Ectodermal cell (in vitro differentiated cells): ENCODE data around the gene ZBTB46.
"Not testable (repeated sequence)": the region's sequence is repeated elsewhere in the genome, so short reads cannot be mapped to it uniquely, and the experiment has no call there.

Experiments
- H3K27ac ChIP-seq: 2 replicates; pipeline ENCODE4 v1.7.0; 2013; ENCODE audit warnings: mild to moderate bottlenecking, low read depth, low read length; ENCODE audit not compliant: insufficient read depth, poor library complexity, severe bottlenecking
- H3K27me3 ChIP-seq: 2 replicates; pipeline ENCODE4 v1.7.0; 2013; ENCODE audit warnings: mild to moderate bottlenecking, low read length; ENCODE audit not compliant: insufficient read depth, control insufficient read depth, poor library complexity, severe bottlenecking
- H3K36me3 ChIP-seq: one replicate; pipeline ENCODE4 v1.7.0; 2013; ENCODE audit warnings: low read length; ENCODE audit not compliant: control insufficient read depth, insufficient read depth
- H3K4me1 ChIP-seq: one replicate; pipeline ENCODE4 v1.7.0; 2013; ENCODE audit warnings: low read length; ENCODE audit not compliant: control insufficient read depth, insufficient read depth
- H3K4me3 ChIP-seq: 2 replicates; pipeline ENCODE4 v1.7.0; 2013; ENCODE audit warnings: low read depth, low read length, control low read depth; ENCODE audit not compliant: insufficient read depth
- H3K9me3 ChIP-seq: 2 replicates; pipeline ENCODE4 v1.7.0; 2013; ENCODE audit warnings: mild to moderate bottlenecking, low read length, moderate library complexity; ENCODE audit not compliant: control insufficient read depth
- WGBS, 2 experiments: methylation state at CpG; one replicate each; pipeline ENCODE4 v1.1.7; 2013; ENCODE audit warnings: missing lambda C conversion rate in 2 of 2; 5-methylcytosine and 5-hydroxymethylcytosine counted together

Gene ZBTB46

DNA sequence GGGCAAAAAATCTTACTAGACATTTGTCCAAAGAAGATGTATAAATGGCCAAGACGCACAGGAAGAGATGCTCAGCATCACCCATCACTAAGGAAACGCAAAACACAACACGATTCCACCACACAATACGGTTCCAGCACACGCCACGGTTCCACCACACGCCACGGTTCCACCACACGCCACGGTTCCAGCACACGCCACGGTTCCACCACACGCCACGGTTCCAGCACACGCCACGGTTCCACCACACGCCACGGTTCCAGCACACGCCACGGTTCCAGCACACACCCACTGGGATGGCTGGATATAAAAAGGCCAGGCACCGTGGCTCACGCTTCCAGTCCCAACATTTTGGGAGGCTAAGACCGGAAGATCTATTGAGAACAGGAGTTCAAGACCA lies 54.2 kb downstream of the ZBTB46 start:
- not testable (repeated sequence) for H3K4me3 ChIP-seq, H3K9me3 ChIP-seq, H3K27ac ChIP-seq, H3K4me1 ChIP-seq, H3K36me3 ChIP-seq, H3K27me3 ChIP-seq
- 92 to 96% methylated on average over 23 of the region's 23 CpGs for WGBS, 2 experiments

DNA sequence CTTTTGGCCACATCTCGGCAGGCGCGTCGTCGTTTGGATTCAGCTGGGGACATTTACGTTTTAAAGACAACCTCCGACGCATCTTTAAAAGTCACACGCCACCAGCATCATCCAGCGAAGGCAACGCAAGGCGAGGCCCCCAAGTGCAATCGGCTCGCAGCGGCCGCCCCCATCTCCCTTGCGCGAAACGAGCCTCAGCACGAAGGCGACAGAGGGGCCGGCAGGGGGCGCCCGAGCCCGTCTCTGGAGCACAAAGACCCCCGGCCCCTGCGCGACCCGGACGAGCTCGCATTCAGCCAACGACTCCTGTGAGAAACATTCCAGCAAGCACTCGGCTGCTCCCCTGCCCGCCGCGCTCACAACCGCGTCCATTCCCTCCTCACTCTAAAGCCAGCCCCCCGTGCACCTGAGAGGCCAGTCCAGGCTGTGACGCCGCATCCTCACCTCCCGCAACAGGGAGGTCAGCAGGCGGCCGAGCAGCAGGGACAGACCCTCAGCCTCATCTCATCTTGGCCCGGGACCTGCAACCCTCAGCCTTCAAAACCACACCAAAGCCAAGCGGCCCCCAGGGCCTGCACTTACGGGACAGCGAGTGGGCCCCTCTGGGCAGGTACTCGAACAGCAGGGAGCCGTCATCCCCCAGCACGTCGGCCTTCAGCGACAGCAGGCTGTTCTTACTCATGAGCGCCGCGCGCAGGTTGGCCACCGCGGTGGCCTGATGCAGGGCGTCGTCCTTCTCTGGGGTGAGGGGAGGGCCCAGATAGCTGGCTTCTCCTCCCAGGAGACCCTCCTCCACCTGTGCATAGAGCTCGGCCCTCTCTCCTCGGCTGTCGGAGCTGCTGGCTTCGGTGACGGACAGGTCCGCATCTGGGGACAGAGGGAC lies 55.7 kb downstream of the ZBTB46 start:
- Histone ChIP-seq H3K27ac (peak overlapping the region; percentile 8), H3K4me3 (peak overlapping the region; percentile 37), H3K4me1 (peaks cover 4% of the 10 kb centered on the region), H3K9me3 (no peaks in the 10 kb centered on the region), H3K36me3 (no peaks in the 10 kb centered on the region), H3K27me3 (no peaks in the 10 kb centered on the region)
- WGBS, 2 experiments = 13 to 14% methylated on average over 67 of the region's 67 CpGs

DNA sequence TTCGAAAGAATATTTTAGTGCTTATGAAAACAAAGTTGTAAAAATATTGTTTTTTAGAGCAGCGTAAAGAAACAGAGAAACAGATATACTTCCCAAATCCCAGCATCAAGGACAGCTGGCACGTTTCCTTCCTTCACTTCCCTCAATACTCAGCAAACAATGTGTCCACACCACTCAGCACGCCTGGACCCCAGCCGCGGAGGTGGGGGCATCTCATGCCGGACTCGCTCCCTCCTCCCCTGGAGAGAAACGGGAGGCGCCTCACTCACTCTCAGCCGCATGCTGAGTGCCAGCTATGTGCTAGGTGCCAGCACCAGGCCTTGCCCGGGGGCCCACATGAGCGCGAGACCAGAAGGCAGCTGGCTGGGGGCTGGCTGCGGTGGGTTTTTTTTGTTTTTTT lies 56.8 kb downstream of the ZBTB46 start:
- Histone ChIP-seq H3K4me1 (peaks cover 4% of the 10 kb centered on the region), H3K4me3 (no peak overlapping the region), H3K9me3 (no peaks in the 10 kb centered on the region), H3K36me3 (no peaks in the 10 kb centered on the region), H3K27ac (no peak overlapping the region), H3K27me3 (no peaks in the 10 kb centered on the region)
- WGBS, 2 experiments = 93 to 95% methylated on average over 15 of the region's 15 CpGs

DNA sequence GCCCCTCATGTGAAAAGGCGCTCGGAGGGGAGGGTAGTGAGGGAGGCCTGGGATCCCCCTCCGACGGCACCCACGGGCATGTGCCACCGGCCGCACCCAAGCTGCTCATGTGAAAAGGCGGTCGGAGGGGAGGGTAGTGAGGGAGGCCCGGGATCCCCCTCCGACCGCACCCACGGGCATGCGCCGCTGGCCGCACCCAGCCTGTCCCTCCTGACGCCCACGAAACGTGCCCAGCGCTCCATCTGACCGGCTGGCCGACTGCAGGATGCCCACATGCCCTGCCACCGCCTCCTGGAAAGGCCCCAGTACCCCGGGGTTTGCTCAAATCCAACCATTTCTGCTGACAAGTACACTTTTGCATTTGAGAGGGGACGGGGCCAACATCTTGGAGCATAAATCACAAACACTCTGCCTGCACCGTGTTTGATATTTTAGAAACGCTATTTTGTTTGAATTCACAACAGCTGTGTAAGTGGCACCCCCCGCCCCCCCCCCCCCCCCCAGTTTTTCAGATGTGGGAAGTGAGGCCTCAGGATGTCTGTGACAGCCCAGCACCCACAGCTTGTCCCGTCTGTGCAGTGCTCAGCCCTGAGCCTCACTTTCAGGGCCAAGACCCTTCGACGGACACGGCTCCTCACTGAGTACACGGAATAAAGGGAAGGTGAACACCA lies 57.4 kb downstream of the ZBTB46 start:
- Histone ChIP-seq H3K4me3 (no peak overlapping the region), H3K27me3 (no peaks in the 10 kb centered on the region), H3K27ac (no peak overlapping the region), H3K9me3 (no peaks in the 10 kb centered on the region), H3K4me1 (peaks cover 4% of the 10 kb centered on the region), H3K36me3 (no peaks in the 10 kb centered on the region)
- WGBS, 2 experiments = 93 to 94% methylated on average over 32 to 33 of the region's 33 CpGs

DNA sequence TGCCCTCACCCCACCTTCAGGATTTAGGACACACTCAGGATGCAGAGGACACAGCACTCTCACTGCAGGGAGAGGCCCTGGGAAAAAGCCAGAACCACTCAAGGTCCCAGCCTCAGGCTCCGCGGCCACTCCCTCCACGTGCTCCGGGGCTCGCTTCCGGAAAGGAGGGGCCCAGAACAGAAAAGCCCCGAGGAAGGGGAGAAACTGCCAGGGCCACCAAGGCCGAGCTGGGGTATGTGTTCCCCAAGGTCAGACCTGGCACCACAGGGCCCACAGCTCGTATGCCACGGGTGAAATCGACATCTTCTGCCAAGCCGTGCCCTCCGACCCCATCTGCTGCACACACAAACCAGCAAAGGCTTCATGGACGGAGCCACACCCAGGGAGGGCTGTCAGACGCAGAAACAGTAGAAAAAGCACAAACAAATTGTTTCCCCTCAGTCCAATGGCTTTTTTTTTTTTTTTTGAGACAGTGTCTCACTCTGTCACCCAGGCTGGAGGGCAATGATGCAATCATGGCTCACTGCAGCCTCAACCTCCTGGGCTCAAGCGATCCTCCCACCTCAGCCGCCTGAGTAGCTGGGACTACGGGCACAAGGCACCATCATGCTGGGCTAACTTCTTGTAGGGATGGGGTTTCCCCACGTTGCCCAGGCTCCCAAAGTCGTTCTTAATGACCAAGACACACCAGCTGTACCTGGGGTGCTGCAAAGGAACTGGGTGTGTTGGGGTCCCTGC lies 58.1 kb downstream of the ZBTB46 start:
- H3K27ac ChIP-seq = no peak overlapping the region
- no peak overlapping the region for H3K4me3 ChIP-seq
- H3K9me3 ChIP-seq = no peaks in the 10 kb centered on the region
- H3K27me3 ChIP-seq = no peaks in the 10 kb centered on the region
- peaks cover 4% of the 10 kb centered on the region for H3K4me1 ChIP-seq
- H3K36me3 ChIP-seq = no peaks in the 10 kb centered on the region
- 92 to 93% methylated on average over 20 of the region's 20 CpGs for WGBS, 2 experiments

DNA sequence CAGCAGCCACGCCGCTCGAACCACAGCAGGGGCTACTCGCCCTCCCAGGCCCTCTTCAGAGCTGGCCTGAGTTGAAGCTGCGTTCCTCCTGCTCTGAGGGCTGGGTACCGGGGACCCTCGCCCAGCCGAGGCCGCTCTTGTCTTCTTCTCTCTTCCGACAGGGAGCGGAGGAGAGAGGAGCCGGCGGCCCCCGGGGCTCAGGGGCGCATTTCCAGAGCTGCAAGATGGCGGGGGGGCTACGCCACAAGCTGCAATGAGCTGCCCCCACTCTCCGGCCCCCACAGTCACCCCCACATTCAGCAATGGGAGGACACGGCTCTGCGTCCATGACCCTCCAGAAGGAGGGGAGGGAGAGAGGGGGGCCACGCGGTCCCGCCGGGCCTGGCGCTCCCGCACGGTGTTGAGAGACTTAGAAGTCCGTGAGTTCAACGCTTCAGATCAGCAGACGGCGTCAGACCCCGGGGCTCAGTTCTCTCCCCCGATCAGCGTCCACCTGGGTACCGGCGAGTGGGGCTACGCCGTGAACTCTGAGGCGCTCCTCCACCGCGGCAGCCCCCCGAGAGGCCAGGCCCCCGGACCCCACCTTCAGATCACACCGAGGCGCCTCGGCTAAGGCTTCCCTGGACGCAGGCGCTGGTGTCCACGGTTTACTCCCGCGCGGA lies 59.9 kb downstream of the ZBTB46 start:
- Histone ChIP-seq H3K27me3 (no peaks in the 10 kb centered on the region), H3K27ac (no peak overlapping the region), H3K4me1 (peaks cover 4% of the 10 kb centered on the region), H3K9me3 (no peaks in the 10 kb centered on the region), H3K36me3 (no peaks in the 10 kb centered on the region), H3K4me3 (no peak overlapping the region)
- 93 to 94% methylated on average over 52 of the region's 52 CpGs for WGBS, 2 experiments

DNA sequence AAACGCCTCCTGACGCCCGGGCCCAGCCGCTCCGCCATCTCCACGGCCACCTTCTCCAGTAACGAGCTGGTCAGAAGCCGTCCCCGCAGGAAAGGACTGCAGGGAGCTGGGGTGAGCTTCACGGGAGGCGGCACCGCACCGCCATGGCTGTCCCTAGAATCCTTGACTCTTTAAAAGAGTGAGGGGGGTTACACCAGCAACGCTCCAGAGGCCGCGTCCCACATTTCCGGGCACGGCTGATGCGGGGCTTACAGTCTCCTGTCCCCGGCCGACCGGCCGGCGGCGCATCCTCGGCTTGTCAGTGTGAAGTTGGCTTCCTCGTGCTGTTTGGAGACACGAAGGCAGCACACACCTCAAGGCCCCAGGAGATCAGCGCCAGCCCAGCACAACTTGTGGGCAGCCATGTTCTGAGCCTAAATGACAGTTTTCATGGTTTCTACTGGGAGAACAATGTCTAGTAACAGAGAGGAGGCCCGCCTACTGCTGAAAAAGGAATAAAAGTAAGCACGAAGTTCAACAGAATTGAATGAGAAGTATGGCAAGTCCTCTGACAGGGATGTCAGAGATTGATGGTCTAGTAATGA lies 61.1 kb downstream of the ZBTB46 start:
- Histone ChIP-seq H3K36me3 (no peaks in the 10 kb centered on the region), H3K4me1 (no peaks in the 10 kb centered on the region), H3K4me3 (no peak overlapping the region), H3K9me3 (no peaks in the 10 kb centered on the region), H3K27me3 (no peaks in the 10 kb centered on the region), H3K27ac (no peak overlapping the region)
- 95% methylated on average over 31 of the region's 31 CpGs for WGBS, 2 experiments

DNA sequence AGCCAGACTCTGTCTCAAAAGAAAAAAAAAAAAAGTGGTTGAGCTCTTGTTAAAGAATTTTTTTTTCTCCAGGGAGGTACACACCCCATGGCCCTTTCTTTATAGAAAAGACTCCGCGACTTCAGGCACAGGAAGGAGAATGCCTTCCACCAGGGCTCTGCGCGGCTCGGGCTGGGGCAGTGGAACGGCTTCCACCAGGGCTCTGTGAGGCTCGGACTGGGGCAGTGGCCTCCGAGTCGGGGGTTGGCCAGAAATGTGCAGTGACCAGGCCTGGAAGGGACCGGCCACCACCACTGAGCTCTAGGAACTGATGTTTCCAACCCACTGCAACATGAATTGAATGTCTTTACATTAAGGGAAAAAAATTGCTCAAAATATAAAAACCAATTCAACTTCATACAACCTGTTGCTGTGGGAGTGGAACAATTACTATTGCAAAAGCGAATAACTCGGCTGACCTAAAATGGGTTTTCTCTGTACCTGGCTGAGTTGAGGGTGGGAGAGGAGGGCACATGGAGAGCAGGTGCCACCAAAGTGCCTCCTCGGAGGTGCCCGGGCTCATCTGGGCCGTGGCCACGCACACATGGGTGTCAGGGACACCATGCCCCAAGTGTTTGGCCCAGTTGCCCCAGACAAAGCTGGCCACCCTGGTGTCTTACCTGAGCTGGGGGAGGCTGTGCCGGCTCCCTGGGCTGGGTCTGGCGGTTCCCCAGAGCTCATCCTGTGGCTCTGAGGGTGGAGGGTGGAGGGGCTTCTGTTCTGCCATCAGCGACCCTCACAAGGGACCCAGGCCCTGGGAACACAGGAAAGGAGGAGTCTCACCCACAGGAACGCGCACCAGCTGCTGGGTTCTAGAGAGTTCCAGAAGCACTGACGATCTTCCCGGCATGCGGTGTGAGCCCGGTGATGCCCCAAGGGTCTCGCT lies 62.2 kb downstream of the ZBTB46 start:
- 96% methylated on average over 26 of the region's 26 CpGs for WGBS, 2 experiments
- Histone ChIP-seq H3K27me3 (no peaks in the 10 kb centered on the region), H3K9me3 (no peaks in the 10 kb centered on the region), H3K4me3 (no peak overlapping the region), H3K4me1 (no peaks in the 10 kb centered on the region), H3K36me3 (no peaks in the 10 kb centered on the region), H3K27ac (no peak overlapping the region)

DNA sequence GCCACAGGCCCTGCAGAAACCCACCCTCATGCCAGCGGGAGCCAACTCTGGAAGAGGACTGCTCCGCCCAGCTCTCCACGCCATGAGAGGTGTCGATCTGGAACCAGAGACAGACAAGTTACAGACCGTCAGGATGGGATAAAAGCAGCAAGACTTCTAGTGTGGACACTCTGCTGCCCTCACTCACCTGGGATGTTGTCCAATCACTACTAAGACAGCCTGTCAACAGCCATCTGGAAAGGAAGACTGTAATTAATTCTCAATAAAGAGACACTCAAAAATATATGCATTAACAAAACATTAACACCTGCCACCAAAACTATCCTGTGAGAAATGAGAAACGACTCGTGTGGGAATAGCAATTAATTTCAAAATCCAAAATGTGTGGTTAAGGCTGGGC lies 63.2 kb downstream of the ZBTB46 start:
- no peaks in the 10 kb centered on the region for H3K4me1 ChIP-seq
- no peaks in the 10 kb centered on the region for H3K36me3 ChIP-seq
- H3K27me3 ChIP-seq = no peaks in the 10 kb centered on the region
- H3K27ac ChIP-seq = no peak overlapping the region
- WGBS, 2 experiments = 93 to 94% methylated on average over 7 of the region's 7 CpGs
- H3K4me3 ChIP-seq = no peak overlapping the region
- H3K9me3 ChIP-seq = no peaks in the 10 kb centered on the region
